ENCODE data around the gene ACAP3.

Gene ACAP3

DNA sequence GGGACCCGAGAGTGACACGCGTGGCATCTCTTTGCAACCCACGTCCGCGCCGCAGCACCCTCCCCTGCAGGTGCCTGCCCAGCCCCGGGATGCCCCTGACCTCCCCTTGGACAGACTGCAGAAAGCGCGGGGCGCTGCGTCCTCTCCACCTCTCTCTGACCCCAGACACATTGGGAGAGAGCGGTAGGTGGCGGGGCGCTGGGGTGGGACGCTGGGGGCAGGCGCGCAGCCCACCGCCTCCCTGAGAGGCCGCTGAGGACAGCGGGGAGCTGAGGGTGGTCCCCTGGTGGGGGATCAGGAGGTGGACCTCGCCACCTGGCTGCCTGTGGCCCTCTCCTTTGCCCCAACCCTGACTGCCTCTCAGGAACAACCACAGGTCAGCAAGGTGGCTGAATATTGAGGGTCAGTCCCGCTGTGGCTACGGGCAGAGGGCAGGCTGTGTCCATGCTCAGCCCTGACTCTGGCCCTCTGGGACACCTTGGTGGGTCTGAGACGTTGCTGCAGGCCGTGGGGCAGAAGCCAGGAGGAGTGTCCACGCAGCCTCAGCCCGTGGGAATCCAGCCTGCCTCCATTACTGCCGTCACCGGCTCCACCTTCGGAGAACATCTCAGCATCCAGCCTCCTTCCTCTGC lies 33.3 kb downstream of the ACAP3 start:
- Histone ChIP-seq H3K9me3 (ENCODE audit: control insufficient read depth, insufficient read depth, low read length) (no peaks in the 10 kb centered on the region), H3K36me3 (ENCODE audit: insufficient read depth, low read length) (no peaks in the 10 kb centered on the region), H3K9ac (ENCODE audit: low read depth, low read length) (peak overlapping the region; percentile 72), H3K4me1 (ENCODE audit: insufficient read depth, low read length) (peaks cover 4% of the 10 kb centered on the region; the same call in 1 of the 2 replicates)

DNA sequence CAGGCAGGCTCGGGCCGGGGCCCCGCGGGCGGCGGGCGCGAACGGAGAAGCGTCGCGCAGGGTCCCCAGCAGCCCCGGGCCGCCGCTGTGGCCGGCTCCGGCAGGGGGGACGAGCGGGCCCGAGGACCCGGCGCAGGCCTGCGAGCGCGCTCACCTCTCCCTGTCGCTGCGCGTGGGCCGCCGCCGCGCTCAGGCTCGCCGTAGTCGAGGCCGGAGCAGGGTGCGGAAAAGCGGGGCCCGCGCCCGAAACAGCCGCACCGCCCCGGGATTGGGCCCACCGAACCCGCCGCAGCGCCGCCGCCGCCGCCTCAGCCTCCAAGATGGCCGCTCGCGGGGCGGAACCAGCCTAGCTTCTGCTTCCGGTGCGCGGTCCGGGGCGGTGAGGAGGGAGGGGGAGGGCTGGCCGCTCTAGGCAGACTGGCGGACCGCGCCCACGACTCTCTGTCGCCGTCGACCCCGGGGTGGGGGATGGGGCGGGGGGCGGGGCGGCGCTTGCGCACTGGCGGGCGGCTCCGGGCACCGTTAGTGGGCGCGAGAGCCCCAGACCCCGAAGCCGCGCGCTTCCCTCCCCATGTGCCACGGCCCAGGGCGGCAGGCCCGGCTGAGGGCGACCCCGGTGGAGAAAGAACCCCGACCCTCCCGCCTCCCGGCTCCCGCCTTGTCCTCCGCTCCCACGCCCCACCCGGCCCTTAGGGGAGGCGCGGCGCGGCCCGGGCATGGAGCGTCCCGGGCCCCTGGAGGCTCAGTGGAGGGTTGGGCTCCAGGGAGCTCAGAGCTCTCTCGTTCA lies 34.0 kb downstream of the ACAP3 start, which contains the start of gene UBE2J2:
Gene UBE2J2 (minus strand): TSS at position 343 of the 787 bp plus-strand sequence. CDS start 5,862 bp downstream, outside the sequence.
- H3K4me1 ChIP-seq (ENCODE audit: insufficient read depth, low read length), result peaks cover 4% of the 10 kb centered on the region; the same call in 1 of the 2 replicates

DNA sequence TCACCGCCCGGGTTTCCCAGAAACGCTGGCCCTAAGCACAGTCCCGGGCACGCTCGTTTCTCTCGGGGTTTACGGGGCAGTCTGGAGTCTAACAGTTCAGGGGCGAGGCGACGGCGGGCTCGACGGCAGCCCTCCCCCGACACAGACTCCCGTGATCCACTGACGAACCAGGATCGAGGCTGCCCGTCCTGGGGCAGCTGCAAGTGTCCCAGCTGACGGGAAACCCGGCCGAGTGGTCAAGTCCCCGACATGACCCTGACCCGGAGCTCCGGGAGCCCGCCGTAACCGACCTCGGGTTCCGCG lies 34.6 kb downstream of the ACAP3 start:
- Histone ChIP-seq H3K36me3 (ENCODE audit: insufficient read depth, low read length) (no peaks in the 10 kb centered on the region), H3K4me1 (ENCODE audit: insufficient read depth, low read length) (peaks cover 4% of the 10 kb centered on the region; the same call in 1 of the 2 replicates), H3K9me3 (ENCODE audit: control insufficient read depth, insufficient read depth, low read length) (no peaks in the 10 kb centered on the region), H3K9ac (ENCODE audit: low read depth, low read length) (peak overlapping the region; percentile 89)

More for the DNA sequence above, 34.0 kb downstream of the ACAP3 start, which contains the start of gene UBE2J2:
- Histone ChIP-seq H3K36me3 (ENCODE audit: insufficient read depth, low read length) (no peaks in the 10 kb centered on the region), H3K9ac (ENCODE audit: low read depth, low read length) (peak within 1 kb of the TSS; percentile 89), H3K9me3 (ENCODE audit: control insufficient read depth, insufficient read depth, low read length) (no peaks in the 10 kb centered on the region)

DNA sequence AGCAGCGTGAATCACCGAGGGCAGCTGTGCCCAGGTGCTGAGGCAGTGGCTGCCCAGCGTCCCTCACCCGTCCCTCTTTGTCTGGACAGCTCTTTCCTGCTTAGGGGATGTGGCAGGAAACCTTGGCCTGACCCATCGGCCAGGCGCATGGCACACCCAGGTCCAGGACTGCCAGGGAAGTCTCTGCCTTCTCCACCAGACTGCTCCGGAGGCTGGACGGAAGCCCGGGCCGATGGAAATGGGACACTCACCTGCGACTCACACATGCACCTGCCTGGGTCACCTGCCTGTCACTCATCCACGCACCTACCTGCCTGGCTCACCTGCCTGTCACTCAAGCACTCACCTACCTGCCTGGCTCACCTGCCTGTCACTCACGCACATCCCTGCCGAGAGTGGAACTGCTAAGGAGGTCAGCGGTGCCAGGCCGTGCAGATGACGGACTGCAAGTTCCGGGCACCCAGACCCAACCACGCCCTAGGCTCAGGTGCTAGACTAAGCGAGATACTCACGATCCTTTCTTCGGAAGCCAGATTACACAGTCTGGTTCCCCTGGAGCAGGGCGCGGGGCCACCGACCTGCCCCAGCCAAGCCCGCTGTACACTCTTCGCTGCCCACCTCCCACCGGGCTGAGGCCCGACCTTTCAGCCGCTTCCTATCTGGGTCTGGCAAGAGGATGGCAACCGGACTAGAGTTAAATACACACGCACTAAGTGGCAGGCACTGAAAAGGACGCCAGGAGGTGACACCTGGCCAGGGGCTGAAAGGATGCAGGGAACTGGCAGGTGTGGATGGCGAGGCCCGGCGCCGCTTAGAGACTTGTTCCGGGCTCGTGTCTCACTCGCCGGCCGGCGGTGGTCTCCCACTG lies 35.2 kb downstream of the ACAP3 start:
- H3K36me3 ChIP-seq (ENCODE audit: insufficient read depth, low read length), result 0 out of 2 replicates have a peak, but pooled peaks cover under 1% of the 10 kb centered on the region
- no peaks in the 10 kb centered on the region for H3K9me3 ChIP-seq (ENCODE audit: control insufficient read depth, insufficient read depth, low read length)
- peaks cover 4% of the 10 kb centered on the region; the same call in 1 of the 2 replicates for H3K4me1 ChIP-seq (ENCODE audit: insufficient read depth, low read length)
- peak overlapping the region; percentile 89 for H3K9ac ChIP-seq (ENCODE audit: low read depth, low read length)

DNA sequence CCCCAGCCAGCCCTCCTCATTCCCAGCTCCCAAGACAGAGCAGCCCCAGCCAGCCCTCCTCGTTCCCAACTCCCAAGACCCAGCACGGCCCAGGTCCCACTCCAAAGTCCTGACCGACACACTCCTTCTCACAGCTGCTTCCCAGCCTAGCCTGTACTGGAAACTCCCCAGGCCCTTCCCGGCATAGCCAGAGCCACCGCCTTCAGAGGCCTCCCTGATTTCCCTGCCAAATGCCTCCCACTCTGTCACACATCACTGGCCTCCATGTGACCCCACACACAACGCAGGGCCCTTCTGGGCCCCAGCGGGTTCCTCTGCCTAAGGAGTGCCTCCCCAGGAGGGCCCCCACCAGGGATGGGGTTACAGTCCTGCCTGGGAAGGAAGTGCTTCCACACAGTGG lies 36.9 kb downstream of the ACAP3 start:
- Histone ChIP-seq H3K9ac (ENCODE audit: low read depth, low read length) (no peak overlapping the region), H3K4me1 (ENCODE audit: insufficient read depth, low read length) (peaks cover 4% of the 10 kb centered on the region; the same call in 1 of the 2 replicates), H3K36me3 (ENCODE audit: insufficient read depth, low read length) (peaks cover 9% of the 10 kb centered on the region; the same call in 1 of the 2 replicates), H3K9me3 (ENCODE audit: control insufficient read depth, insufficient read depth, low read length) (no peaks in the 10 kb centered on the region)

DNA sequence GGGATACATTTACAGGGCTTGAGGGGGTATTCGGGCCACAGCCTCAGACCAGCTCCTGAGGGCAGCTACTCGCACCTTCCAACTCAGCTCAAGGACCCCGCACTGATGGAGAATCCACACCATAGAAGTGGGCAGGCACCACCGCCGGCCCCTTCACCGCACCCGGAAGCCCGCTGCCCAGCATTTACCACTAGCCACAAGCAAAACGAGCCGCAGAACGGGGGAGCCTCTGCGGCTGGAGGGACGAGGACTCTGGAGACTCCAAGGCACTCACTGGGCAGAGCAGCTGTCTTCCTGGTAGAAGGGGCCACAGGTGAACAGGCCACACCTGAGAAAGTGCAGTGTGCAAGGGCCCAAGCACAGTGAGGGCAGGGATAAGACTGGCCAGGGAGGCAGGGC lies 39.4 kb downstream of the ACAP3 start:
- Histone ChIP-seq H3K9ac (ENCODE audit: low read depth, low read length) (no peak overlapping the region), H3K9me3 (ENCODE audit: control insufficient read depth, insufficient read depth, low read length) (no peaks in the 10 kb centered on the region), H3K36me3 (ENCODE audit: insufficient read depth, low read length) (peaks cover 13% of the 10 kb centered on the region), H3K4me1 (ENCODE audit: insufficient read depth, low read length) (peaks cover 4% of the 10 kb centered on the region; the same call in 1 of the 2 replicates)

DNA sequence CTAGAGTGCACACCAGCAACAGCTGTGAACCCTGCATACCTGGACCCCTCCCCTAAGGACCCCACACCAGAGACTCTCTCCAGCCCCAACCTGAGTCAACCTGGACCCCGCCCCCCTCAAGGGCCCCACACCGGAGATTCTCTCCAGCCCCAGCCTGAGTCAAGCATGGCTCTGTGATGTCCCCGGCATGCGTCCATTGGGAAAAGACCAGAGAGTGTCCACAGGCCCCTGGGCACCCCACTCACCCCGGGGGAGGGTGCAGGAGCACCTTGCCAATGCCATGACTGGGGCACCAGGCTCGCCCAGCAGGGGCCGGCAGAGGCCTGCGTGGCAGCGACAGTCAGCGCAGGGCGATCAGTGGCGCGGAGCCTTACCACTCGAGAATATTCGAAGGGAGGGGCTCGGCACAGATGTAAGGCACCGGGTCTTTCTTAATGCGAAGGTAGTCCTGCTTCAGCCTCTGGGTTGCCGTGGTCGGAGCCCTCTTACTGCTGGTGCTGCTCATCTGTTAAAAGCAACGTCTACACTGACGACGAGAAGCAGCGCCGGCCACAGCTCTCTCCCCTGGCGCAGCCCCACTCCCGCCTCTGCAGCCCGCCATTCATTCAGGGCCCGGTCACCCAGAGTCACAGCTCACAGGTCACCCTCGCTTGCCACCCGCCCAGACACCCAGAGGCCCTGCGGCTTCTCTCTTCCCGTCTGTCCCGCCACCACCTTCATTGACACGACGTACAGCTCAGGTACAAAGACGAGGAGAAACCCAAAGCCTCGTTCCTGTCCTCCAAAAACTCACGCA lies 40.0 kb downstream of the ACAP3 start:
- Histone ChIP-seq H3K9ac (ENCODE audit: low read depth, low read length) (no peak overlapping the region), H3K9me3 (ENCODE audit: control insufficient read depth, insufficient read depth, low read length) (no peaks in the 10 kb centered on the region), H3K36me3 (ENCODE audit: insufficient read depth, low read length) (peaks cover 17% of the 10 kb centered on the region), H3K4me1 (ENCODE audit: insufficient read depth, low read length) (peaks cover 4% of the 10 kb centered on the region; the same call in 1 of the 2 replicates)

DNA sequence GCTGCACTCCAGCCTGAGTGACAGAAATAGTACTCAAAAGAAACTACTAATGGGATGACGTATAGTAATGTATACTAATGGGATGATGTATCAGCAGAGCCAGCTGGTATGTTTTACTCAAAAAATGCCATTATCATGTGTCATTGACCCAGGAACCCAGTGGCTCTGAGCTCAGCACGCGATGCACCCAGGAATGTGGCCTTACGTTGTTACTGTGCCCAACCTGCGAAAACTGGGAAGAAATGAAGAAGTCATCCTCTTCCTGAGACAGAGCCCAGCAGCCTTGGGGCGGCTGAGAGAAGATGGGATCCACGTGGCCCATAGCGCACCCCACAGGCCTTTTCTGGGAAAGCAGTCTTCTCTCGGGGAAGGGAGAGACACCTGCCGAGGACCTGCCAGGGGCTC lies 42.9 kb downstream of the ACAP3 start:
- H3K9me3 ChIP-seq (ENCODE audit: control insufficient read depth, insufficient read depth, low read length), result no peaks in the 10 kb centered on the region
- no peaks in the 10 kb centered on the region; the same call in 1 of the 2 replicates for H3K4me1 ChIP-seq (ENCODE audit: insufficient read depth, low read length)
- peaks cover 26% of the 10 kb centered on the region for H3K36me3 ChIP-seq (ENCODE audit: insufficient read depth, low read length)
- no peak overlapping the region for H3K9ac ChIP-seq (ENCODE audit: low read depth, low read length)

DNA sequence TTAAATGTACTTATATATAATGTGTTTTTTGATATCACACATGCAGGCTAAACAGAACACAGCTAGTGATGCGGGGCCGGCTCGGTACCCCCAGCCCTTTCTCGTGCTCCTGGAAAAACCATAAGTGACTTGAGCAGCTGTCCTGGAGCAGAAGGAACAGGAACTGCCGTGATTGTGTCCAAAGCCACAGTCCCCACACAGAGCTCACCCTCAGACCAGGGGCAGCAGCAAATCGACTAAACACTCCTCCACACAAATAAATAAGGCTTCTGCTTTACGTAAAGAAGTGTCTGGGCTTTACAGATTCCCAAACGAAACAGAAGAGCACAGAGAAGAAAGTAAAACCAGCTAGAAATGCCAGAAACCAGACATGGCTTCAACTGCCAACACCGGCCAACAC lies 43.7 kb downstream of the ACAP3 start:
- no peaks in the 10 kb centered on the region; the same call in 1 of the 2 replicates for H3K4me1 ChIP-seq (ENCODE audit: insufficient read depth, low read length)
- H3K9me3 ChIP-seq (ENCODE audit: control insufficient read depth, insufficient read depth, low read length), result no peaks in the 10 kb centered on the region
- H3K9ac ChIP-seq (ENCODE audit: low read depth, low read length), result no peak overlapping the region
- H3K36me3 ChIP-seq (ENCODE audit: insufficient read depth, low read length), result peaks cover 29% of the 10 kb centered on the region

DNA sequence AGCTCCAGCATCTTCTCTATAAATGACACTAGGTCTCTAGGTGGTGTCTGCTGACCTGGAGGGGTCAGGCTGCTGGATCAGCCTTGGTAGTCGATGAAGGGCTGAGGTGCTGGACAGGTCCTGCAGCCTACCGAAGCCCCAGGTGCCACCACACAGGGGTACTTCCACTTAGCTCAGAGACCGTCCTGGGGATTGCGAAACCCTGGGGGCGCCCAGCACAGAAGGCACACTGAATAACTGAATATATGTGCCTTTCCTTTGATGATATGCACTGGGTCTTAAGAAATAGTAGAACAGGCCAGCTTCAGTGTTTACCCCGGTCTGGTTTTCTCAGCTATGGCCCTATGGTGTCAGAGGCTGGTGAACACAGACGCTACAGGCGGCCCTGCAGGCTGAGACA lies 45.0 kb downstream of the ACAP3 start:
- no peak overlapping the region for H3K9ac ChIP-seq (ENCODE audit: low read depth, low read length)
- peaks cover 29% of the 10 kb centered on the region for H3K36me3 ChIP-seq (ENCODE audit: insufficient read depth, low read length)
- H3K4me1 ChIP-seq (ENCODE audit: insufficient read depth, low read length), result peaks cover 6% of the 10 kb centered on the region; the same call in 1 of the 2 replicates
- no peaks in the 10 kb centered on the region for H3K9me3 ChIP-seq (ENCODE audit: control insufficient read depth, insufficient read depth, low read length)

DNA sequence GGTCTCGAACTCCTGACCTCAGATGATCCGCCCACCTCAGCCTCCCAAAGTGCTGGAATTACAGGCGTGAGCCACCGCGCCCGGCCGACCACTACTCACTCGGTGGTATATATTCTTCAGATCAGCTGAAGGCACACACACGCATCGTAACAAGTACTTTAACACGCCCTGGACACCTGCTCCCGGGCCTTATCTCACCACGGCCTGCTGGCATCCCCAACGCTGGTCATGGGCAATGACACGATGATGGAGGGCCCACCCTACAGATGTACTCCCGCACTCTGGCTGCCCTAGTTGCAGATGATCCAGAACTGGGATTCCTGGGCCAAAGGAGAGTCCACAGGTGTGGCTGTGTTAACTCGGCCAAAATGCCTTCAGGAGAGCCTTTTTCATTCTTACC lies 45.7 kb downstream of the ACAP3 start:
- peaks cover 23% of the 10 kb centered on the region for H3K36me3 ChIP-seq (ENCODE audit: insufficient read depth, low read length)
- H3K9me3 ChIP-seq (ENCODE audit: control insufficient read depth, insufficient read depth, low read length), result no peaks in the 10 kb centered on the region
- no peak overlapping the region for H3K9ac ChIP-seq (ENCODE audit: low read depth, low read length)
- H3K4me1 ChIP-seq (ENCODE audit: insufficient read depth, low read length), result peaks cover 10% of the 10 kb centered on the region; the same call in 1 of the 2 replicates

DNA sequence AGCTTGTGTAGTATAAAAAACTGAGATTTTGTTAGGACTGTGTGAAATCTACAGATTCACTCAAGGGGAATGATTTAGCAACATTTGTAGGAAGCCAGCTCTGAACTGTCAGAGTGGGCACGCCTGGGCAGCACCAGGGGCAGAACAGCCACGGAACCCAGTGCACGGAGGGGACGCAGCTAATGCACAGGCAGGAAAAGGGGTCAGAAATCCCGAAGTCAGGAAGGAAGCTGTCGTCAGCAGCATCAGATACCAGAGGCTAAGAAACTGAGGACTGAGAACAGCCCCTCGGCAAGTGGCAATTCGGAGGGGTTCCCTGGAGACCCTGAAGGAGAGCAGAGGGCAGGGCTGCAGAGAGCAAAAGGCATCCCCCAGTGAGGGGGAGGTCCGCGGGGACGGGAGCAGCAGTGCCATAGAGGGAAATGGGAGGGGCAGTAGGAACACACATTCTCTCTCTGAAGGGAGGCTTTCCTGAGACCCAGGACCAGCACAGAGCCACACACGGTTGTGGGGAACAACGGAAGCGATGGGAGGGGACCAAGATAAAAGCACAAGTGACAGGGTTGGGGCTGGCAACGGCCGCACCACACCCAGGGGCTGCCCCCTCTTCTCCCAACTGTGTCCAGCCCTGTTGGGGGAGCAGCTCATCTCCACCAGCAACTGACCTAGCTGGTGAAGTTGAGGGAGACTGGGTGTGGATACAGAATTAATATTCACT lies 46.7 kb downstream of the ACAP3 start:
- Histone ChIP-seq H3K9ac (ENCODE audit: low read depth, low read length) (no peak overlapping the region), H3K36me3 (ENCODE audit: insufficient read depth, low read length) (peaks cover 22% of the 10 kb centered on the region), H3K4me1 (ENCODE audit: insufficient read depth, low read length) (peaks cover 10% of the 10 kb centered on the region; the same call in 1 of the 2 replicates), H3K9me3 (ENCODE audit: control insufficient read depth, insufficient read depth, low read length) (no peaks in the 10 kb centered on the region)

DNA sequence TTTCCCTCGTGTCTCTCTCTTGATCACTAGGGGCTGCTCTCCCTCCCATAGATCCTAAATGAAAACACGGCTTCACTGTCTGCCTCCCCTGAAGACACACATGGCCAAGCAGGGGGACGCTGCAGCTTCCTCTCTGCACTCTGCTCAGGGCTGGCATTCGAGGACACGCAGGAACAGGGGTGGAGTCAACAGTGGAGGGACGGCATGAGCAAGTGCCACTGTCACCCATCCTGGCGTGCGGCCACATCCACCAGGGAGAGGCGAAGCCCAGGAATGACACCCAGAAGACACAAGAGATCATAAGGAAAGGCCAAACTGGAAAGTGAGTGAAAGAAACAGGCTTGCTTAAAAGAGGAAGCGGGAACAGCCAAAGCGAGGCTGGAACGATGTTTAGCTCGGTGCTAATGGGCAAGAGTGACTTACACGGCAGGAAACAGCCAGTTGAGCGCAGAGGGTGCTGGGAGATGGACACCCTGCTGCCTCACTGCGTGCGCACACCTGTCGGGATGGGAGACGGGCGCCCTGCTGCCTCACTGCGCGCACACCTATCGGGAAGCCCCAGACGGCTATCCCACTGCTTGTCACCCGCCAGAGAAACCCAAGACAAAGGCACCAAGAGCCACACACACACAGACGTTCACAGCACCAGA lies 47.7 kb downstream of the ACAP3 start:
- H3K4me1 ChIP-seq (ENCODE audit: insufficient read depth, low read length), result peaks cover 10% of the 10 kb centered on the region; the same call in 1 of the 2 replicates
- peaks cover 24% of the 10 kb centered on the region for H3K36me3 ChIP-seq (ENCODE audit: insufficient read depth, low read length)
- no peak overlapping the region for H3K9ac ChIP-seq (ENCODE audit: low read depth, low read length)
- no peaks in the 10 kb centered on the region for H3K9me3 ChIP-seq (ENCODE audit: control insufficient read depth, insufficient read depth, low read length)
